MCF 10A (cell line): Measurements from ENCODE around the gene NELL2. TPM values are rescaled to one million over a fixed set of nuclear protein-coding genes. Genes with fewer than 3 reads are reported as not detected.

ENCODE experiments used
- BruUV-seq: library from RNA; stranded (reverse); fragments of 400-500 nt; replicated peaks from 2 replicates; lab custom pipeline; 2021; lab: Mats Ljungman, UMichigan
- CTCF ChIA-PET: fragments of 300-600 bp; sonication (Branson Sonifier 250); formaldehyde crosslinking; extraction: SDS; loops from one replicate; lab custom pipeline; 2021; ENCODE audit warnings: antibody characterized with exemption, inconsistent platforms; lab: Yijun Ruan, JAX
- POLR2A ChIA-PET: fragments of 300-600, 350-650 bp; sonication (Branson Sonifier 250); formaldehyde crosslinking; extraction: SDS; loops from one replicate; lab custom pipeline; 2020; ENCODE audit warnings: antibody characterized with exemption, inconsistent platforms; lab: Yijun Ruan, JAX
- DNase-seq: peaks from one replicate; pipeline ENCODE4 v3.0.0-alpha.2; 2018; ENCODE audit not compliant: unreplicated experiment
- H3K27ac Mint-ChIP-seq: one replicate; pipeline ENCODE4 v1.8.0; 2022; ENCODE audit warnings: mild to moderate bottlenecking, low read depth, mixed read lengths; ENCODE audit not compliant: unreplicated experiment
- H3K27me3 Mint-ChIP-seq: one replicate; pipeline ENCODE4 v1.8.0; 2022; ENCODE audit warnings: mixed read lengths; ENCODE audit not compliant: insufficient read depth, unreplicated experiment
- H3K36me3 Mint-ChIP-seq: one replicate; pipeline ENCODE4 v1.8.0; 2022; ENCODE audit warnings: mild to moderate bottlenecking, moderate library complexity, mixed read lengths; ENCODE audit not compliant: insufficient read depth, unreplicated experiment
- H3K4me1 Mint-ChIP-seq: one replicate; pipeline ENCODE4 v1.8.0; 2022; ENCODE audit warnings: mixed read lengths; ENCODE audit not compliant: insufficient read depth, unreplicated experiment
- H3K4me3 Mint-ChIP-seq: one replicate; pipeline ENCODE4 v1.8.0; 2022; ENCODE audit warnings: mild to moderate bottlenecking, moderate library complexity, mixed read lengths; ENCODE audit not compliant: unreplicated experiment
- H3K9me3 Mint-ChIP-seq: one replicate; pipeline ENCODE4 v1.8.0; 2022; ENCODE audit warnings: mixed read lengths; ENCODE audit not compliant: unreplicated experiment
- intact Hi-C: fragments of 100-400 bp; cut with micrococcal nuclease; formaldehyde crosslinking; loops from 2 replicates; pipeline ENCODE4 v1.14.1; 2022
- total RNA-seq: library from RNA; stranded (reverse); gene quantifications from 2 replicates; pipeline ENCODE4 v1.2.3, GENCODE V29; 2022
- TF ChIP-seq, protein P1 (sequence below): fragments of 200-600 bp; IDR thresholded peaks from one replicate; pipeline ENCODE4 v1.8.0; 2022; ENCODE audit warnings: antibody characterized with exemption, mild to moderate bottlenecking; ENCODE audit not compliant: unreplicated experiment

NELL2 gene
- total RNA-seq, 1 experiment from 2014 or later, result not detected

DNA sequence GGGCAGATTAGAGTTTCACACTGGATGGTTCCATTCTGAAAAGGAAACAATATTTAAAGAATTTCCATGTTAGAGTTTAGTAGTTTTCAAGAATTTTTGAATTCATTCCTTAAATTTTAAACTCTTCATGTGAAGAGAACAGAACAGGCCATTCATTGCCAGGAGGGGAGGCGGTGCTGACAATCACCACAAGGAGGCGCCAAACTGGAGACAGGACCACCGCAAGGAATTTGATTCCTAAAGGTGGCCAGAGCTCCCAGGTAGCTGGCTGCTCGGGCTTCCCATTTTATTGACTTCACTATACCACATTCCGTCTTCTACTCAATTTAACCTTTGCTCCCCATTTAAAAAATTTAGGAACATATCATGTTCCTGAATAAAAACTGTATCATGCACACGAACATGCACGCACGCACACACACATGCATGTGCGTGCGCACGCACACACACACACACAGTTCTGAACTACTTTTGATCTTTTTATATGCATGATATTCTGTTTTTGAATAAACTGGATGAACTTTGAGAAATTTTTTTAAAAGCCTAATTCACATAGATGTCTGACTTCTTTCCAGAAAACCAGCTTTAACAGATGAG, 101.2 kb downstream of the NELL2 start:
- Mint-ChIP-seq H3K4me3 (no peak overlapping the region), H3K36me3 (no peaks in the 10 kb centered on the region), H3K9me3 (no peaks in the 10 kb centered on the region), H3K4me1 (no peaks in the 10 kb centered on the region), H3K27ac (no peak overlapping the region), H3K27me3 (peaks cover 58% of the 10 kb centered on the region)
- no TSS peak for BruUV-seq
- TF ChIP-seq, protein P1, sequence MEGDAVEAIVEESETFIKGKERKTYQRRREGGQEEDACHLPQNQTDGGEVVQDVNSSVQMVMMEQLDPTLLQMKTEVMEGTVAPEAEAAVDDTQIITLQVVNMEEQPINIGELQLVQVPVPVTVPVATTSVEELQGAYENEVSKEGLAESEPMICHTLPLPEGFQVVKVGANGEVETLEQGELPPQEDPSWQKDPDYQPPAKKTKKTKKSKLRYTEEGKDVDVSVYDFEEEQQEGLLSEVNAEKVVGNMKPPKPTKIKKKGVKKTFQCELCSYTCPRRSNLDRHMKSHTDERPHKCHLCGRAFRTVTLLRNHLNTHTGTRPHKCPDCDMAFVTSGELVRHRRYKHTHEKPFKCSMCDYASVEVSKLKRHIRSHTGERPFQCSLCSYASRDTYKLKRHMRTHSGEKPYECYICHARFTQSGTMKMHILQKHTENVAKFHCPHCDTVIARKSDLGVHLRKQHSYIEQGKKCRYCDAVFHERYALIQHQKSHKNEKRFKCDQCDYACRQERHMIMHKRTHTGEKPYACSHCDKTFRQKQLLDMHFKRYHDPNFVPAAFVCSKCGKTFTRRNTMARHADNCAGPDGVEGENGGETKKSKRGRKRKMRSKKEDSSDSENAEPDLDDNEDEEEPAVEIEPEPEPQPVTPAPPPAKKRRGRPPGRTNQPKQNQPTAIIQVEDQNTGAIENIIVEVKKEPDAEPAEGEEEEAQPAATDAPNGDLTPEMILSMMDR, result peak; percentile 70
- peak; percentile 52 for DNase-seq
- intact Hi-C loops, result loop anchor here (1.0 to 10.0 kb wide), 2 partner anchors 156 to 760 kb away; no protein-coding TSS in a partner anchor
- POLR2A ChIA-PET, result interaction anchor here (0.6 kb wide), 1 partner anchor 866 kb away, joined by 3 read pairs; no protein-coding TSS in a partner anchor
- CTCF ChIA-PET, result interaction anchor here (0.6 to 1.7 kb wide), 7 partner anchors 15 to 820 kb away, joined by 3 to 4 read pairs (median 3); no protein-coding TSS in a partner anchor

DNA sequence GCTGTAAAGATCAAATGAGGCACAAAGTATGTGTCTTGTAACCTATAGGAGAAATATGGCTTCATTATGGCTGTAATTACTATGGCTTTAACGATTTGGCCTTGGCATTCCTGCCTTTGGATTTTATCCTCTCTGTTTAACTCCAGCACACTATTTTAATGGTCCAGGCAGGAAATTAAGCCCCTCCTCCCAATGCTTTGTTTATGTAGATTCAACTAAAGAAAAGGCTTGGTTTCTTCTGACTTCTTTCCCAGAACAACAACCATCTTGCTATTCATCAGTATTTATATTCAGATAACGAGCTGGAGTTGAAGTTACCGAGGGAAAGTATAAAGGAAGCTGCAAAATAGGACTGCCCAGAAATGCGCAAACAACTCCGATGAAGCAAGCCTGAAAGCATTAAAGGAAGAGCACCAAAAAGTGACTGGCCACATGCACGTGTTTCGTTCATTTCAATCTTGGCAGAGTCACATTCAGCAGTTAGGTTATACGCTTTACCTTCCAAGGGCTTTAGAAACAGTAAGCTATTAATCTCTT, 104.6 kb downstream of the NELL2 start:
- H3K4me1 Mint-ChIP-seq, result no peaks in the 10 kb centered on the region
- H3K27me3 Mint-ChIP-seq, result peaks cover 84% of the 10 kb centered on the region
- no peaks in the 10 kb centered on the region for H3K36me3 Mint-ChIP-seq
- TF ChIP-seq, protein P1, result no peak
- ChIA-PET CTCF (interaction anchor here (0.5 kb wide), 1 partner anchor 40 kb away, joined by 6 read pairs; no protein-coding TSS in a partner anchor), POLR2A (no interaction called here)
- no TSS peak for BruUV-seq
- no peak overlapping the region for H3K4me3 Mint-ChIP-seq
- H3K27ac Mint-ChIP-seq, result no peak overlapping the region
- H3K9me3 Mint-ChIP-seq, result no peaks in the 10 kb centered on the region
- DNase-seq, result no peak
- intact Hi-C loops, result loop anchor here (10.0 kb wide), 1 partner anchor 757 kb away; no protein-coding TSS in a partner anchor

DNA sequence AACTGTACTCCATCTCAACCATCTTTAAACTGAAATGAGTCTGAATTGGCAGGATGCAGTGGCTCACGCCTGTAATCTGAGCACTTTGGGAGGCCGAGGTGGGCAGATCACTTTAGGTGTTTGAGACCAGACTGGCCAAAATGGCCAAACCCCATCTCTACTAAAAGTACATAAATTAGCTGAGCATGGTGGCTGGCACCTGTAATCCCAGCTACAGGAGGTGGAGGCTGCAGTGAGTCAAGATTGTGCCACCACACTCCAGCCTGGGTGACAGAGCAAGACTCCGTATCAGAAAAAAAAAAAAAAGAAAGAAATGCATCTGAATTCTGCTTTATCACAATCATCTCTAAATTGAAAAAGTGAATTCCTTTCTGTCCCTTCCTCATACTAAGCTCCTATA, 110.3 kb downstream of the NELL2 start:
- intact Hi-C loops, result no loop called here

DNA sequence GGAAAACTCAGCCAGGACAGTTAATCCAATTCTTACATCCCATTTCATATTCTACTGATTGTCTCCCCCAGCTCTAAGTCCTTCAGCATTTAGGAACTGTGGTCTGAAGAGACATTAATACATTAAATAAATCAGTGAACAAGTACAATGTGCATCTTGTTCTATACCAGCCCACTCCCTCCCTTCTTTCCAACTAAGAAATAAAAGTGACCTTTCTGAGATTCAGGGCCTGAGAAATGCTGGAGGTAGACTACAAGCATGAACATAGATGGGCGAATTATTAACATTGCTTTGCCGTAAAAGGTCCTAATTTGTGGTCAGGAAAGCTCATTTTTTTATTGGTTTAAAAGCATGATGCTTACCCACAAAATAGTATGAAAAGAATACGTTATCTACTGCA, 113.1 kb downstream of the NELL2 start:
- TF ChIP-seq, protein P1, result no peak
- CTCF ChIA-PET, result no interaction called here
- no peaks in the 10 kb centered on the region for H3K36me3 Mint-ChIP-seq
- no peaks in the 10 kb centered on the region for H3K9me3 Mint-ChIP-seq
- no peak overlapping the region for H3K27ac Mint-ChIP-seq
- no peaks in the 10 kb centered on the region for H3K4me1 Mint-ChIP-seq
- intact Hi-C loops, result no loop called here
- POLR2A ChIA-PET, result no interaction called here
- BruUV-seq, result no TSS peak
- no peak overlapping the region for H3K4me3 Mint-ChIP-seq
- H3K27me3 Mint-ChIP-seq, result peaks cover 62% of the 10 kb centered on the region
- DNase-seq, result no peak

More for the DNA sequence above, 110.3 kb downstream of the NELL2 start:
- H3K36me3 Mint-ChIP-seq, result no peaks in the 10 kb centered on the region
- DNase-seq, result no peak
- TF ChIP-seq, protein P1, result no peak
- H3K27me3 Mint-ChIP-seq, result peaks cover 70% of the 10 kb centered on the region
- no TSS peak for BruUV-seq
- H3K4me1 Mint-ChIP-seq, result no peaks in the 10 kb centered on the region
- CTCF ChIA-PET, result interaction anchor here (1.0 kb wide), 1 partner anchor 165 kb away, joined by 4 read pairs; no protein-coding TSS in a partner anchor
- H3K27ac Mint-ChIP-seq, result no peak overlapping the region
- H3K4me3 Mint-ChIP-seq, result no peak overlapping the region
- POLR2A ChIA-PET, result no interaction called here
- no peaks in the 10 kb centered on the region for H3K9me3 Mint-ChIP-seq
